ENCODE results near the gene ZIC1.

- no peak for TF ChIP-seq POLR2AphosphoS5 (IDR thresholded peaks at IDR 0.05)
- TF ChIP-seq POLR2A (IDR thresholded peaks at IDR 0.05) = no peak
These were observed 4.3 kb upstream of the ZIC1 start for GRCh38 chr3:147404800-147405230.
